Thymus (tissue), 11 donors: ENCODE data around the gene PARD3. TPM values are rescaled to one million over a fixed set of nuclear protein-coding genes. Genes with fewer than 3 reads are reported as not detected.

Experiments
- DNase-seq, 9 donors: peaks; one replicate each; pipeline ENCODE4 v3.0.0-alpha.2; 2013; ENCODE audit warnings: low spot score in 9 of 9, low read depth in 6 of 9, missing footprints in 1 of 9
- H3K27ac ChIP-seq, 2 donors: one replicate each; pipeline ENCODE4 v1.5.1; 2013; ENCODE audit warnings: control low read depth in 1 of 2, low read depth in 1 of 2, low read length in 1 of 2, mild to moderate bottlenecking in 1 of 2, moderate library complexity in 1 of 2
- H3K27me3 ChIP-seq, 2 donors: one replicate each; pipeline ENCODE4 v1.5.1; 2013; ENCODE audit warnings: low read length in 1 of 2; ENCODE audit not compliant: control insufficient read depth in 2 of 2, insufficient read depth in 1 of 2
- H3K36me3 ChIP-seq, 2 donors: one replicate each; pipeline ENCODE4 v1.5.1; 2013; ENCODE audit warnings: low read length in 1 of 2, mild to moderate bottlenecking in 1 of 2, moderate library complexity in 1 of 2; ENCODE audit not compliant: control insufficient read depth in 2 of 2, insufficient read depth in 2 of 2
- H3K4me1 ChIP-seq, 2 donors: one replicate each; pipeline ENCODE4 v1.5.1; 2013; ENCODE audit warnings: low read length in 2 of 2; ENCODE audit not compliant: control insufficient read depth in 2 of 2, insufficient read depth in 2 of 2
- H3K4me3 ChIP-seq, 2 donors: one replicate each; pipeline ENCODE4 v1.5.1; 2013; ENCODE audit warnings: low read length in 2 of 2, control low read depth in 1 of 2, mild to moderate bottlenecking in 1 of 2
- H3K9me3 ChIP-seq, 2 donors: one replicate each; pipeline ENCODE4 v1.5.1; 2013; ENCODE audit warnings: low read length in 1 of 2, mild to moderate bottlenecking in 1 of 2; ENCODE audit not compliant: control insufficient read depth in 2 of 2, insufficient read depth in 1 of 2
- WGBS: extraction: QIAGEN DNeasy Blood & Tissue Kit; methylation state at CpG from one replicate; pipeline ENCODE4 v1.1.7; 2013; 5-methylcytosine and 5-hydroxymethylcytosine counted together
- polyA plus RNA-seq: library from polyadenylated mRNA; stranded (reverse); fragments of 200-250 nt; gene quantifications from one replicate; pipeline ENCODE4 v1.2.3, GENCODE V29; 2013
- total RNA-seq: library from RNA; stranded (reverse); fragments of 120-200 nt; gene quantifications from one replicate; pipeline ENCODE4 v1.2.4, GENCODE V29; 2013
- donor health status: healthy.

The PARD3 gene
- total and polyA plus RNA-seq, 2 donors = 13.3 to 23.5 TPM

- DNase-seq = no peak
- H3K4me1 ChIP-seq = no peaks in the 10 kb centered on the region
- no peak overlapping the region for H3K4me3 ChIP-seq
- no peaks in the 10 kb centered on the region for H3K36me3 ChIP-seq
- H3K9me3 ChIP-seq = peaks cover 2 to 14% of the 10 kb centered on the region in 2 donors
- no peaks in the 10 kb centered on the region for H3K27me3 ChIP-seq
- H3K27ac ChIP-seq = no peak overlapping the region
These were observed 717.4 kb downstream of the PARD3 start for GRCh38 chr10:34097682-34098081.

GRCh38 chr10:34094961-34095360, 720.1 kb downstream of the PARD3 start:
- no peaks in the 10 kb centered on the region for H3K4me1 ChIP-seq
- no peaks in the 10 kb centered on the region for H3K36me3 ChIP-seq
- no peak overlapping the region for H3K27ac ChIP-seq
- DNase-seq = no peak
- H3K27me3 ChIP-seq = no peaks in the 10 kb centered on the region
- peaks cover 2 to 14% of the 10 kb centered on the region in 2 donors for H3K9me3 ChIP-seq
- H3K4me3 ChIP-seq = no peak overlapping the region

GRCh38 chr10:34094146-34094696, 720.9 kb downstream of the PARD3 start:
- H3K27ac ChIP-seq = no peak overlapping the region
- H3K36me3 ChIP-seq = no peaks in the 10 kb centered on the region
- H3K9me3 ChIP-seq = peaks cover 2 to 9% of the 10 kb centered on the region in 2 donors
- no peaks in the 10 kb centered on the region for H3K27me3 ChIP-seq
- 96% methylated on average over 7 of the region's 7 CpGs for WGBS
- no peak overlapping the region for H3K4me3 ChIP-seq
- H3K4me1 ChIP-seq = no peaks in the 10 kb centered on the region
- DNase-seq = no peak

- Histone ChIP-seq H3K9me3 (peaks cover 2 to 8% of the 10 kb centered on the region in 2 donors), H3K4me3 (no peak overlapping the region), H3K36me3 (no peaks in the 10 kb centered on the region), H3K4me1 (no peaks in the 10 kb centered on the region), H3K27me3 (no peaks in the 10 kb centered on the region), H3K27ac (no peak overlapping the region)
- 96% methylated on average over 1 of the region's 1 CpG for WGBS
- no peak for DNase-seq
These were observed 722.2 kb downstream of the PARD3 start for GRCh38 chr10:34092891-34093290.

- Histone ChIP-seq H3K36me3 (no peaks in the 10 kb centered on the region), H3K27me3 (no peaks in the 10 kb centered on the region), H3K4me1 (no peaks in the 10 kb centered on the region), H3K4me3 (no peak overlapping the region), H3K9me3 (peaks cover 2 to 8% of the 10 kb centered on the region in 2 donors), H3K27ac (no peak overlapping the region)
- DNase-seq = no peak
- 96% methylated on average over 6 of the region's 6 CpGs for WGBS
These were observed 723.4 kb downstream of the PARD3 start for GRCh38 chr10:34091635-34092195.

GRCh38 chr10:34089253-34089652, 725.8 kb downstream of the PARD3 start:
- Histone ChIP-seq H3K9me3 (peaks cover 0 to 4% of the 10 kb centered on the region in 2 donors), H3K4me3 (no peak overlapping the region), H3K36me3 (no peaks in the 10 kb centered on the region), H3K4me1 (no peaks in the 10 kb centered on the region), H3K27me3 (no peaks in the 10 kb centered on the region), H3K27ac (no peak overlapping the region)
- 97% methylated on average over 6 of the region's 6 CpGs for WGBS
- no peak for DNase-seq

- 95% methylated on average over 9 of the region's 9 CpGs for WGBS
- Histone ChIP-seq H3K27me3 (no peaks in the 10 kb centered on the region), H3K36me3 (no peaks in the 10 kb centered on the region), H3K27ac (no peak overlapping the region), H3K9me3 (no peaks in the 10 kb centered on the region), H3K4me3 (no peak overlapping the region), H3K4me1 (no peaks in the 10 kb centered on the region)
- DNase-seq = no peak
These were observed 726.8 kb downstream of the PARD3 start for GRCh38 chr10:34088208-34088794.

GRCh38 chr10:34087095-34087418, 728.0 kb downstream of the PARD3 start:
- H3K4me1 ChIP-seq = no peaks in the 10 kb centered on the region

GRCh38 chr10:34083567-34083966, 731.5 kb downstream of the PARD3 start:
- no peaks in the 10 kb centered on the region for H3K27me3 ChIP-seq
- no peaks in the 10 kb centered on the region for H3K9me3 ChIP-seq
- no peak overlapping the region for H3K4me3 ChIP-seq
- H3K4me1 ChIP-seq = no peaks in the 10 kb centered on the region
- WGBS = 98% methylated on average over 2 of the region's 2 CpGs
- no peaks in the 10 kb centered on the region for H3K36me3 ChIP-seq
- H3K27ac ChIP-seq = no peak overlapping the region
- no peak for DNase-seq

More at GRCh38 chr10:34087095-34087418, 728.0 kb downstream of the PARD3 start:
- Histone ChIP-seq H3K27ac (no peak overlapping the region), H3K36me3 (no peaks in the 10 kb centered on the region), H3K9me3 (no peaks in the 10 kb centered on the region), H3K4me3 (no peak overlapping the region), H3K27me3 (no peaks in the 10 kb centered on the region)
- 89% methylated on average over 3 of the region's 3 CpGs for WGBS
- no peak for DNase-seq
